PFSK-1 (cell line): ENCODE data around the gene FAM110A.

Source experiments
- FOXP2 ChIP-seq: optimal IDR thresholded peaks from 2 replicates; pipeline ENCODE3; 2011; ENCODE audit warnings: borderline replicate concordance, control low read depth, inconsistent platforms; ENCODE audit not compliant: insufficient read depth; ENCODE audit errors: extremely low read length, extremely low read depth
- POLR2AphosphoS5 ChIP-seq: IDR thresholded peaks from 2 replicates; pipeline ENCODE4 v1.6.1; 2012; ENCODE audit warnings: low read depth, mild to moderate bottlenecking, control low read depth, low read length, moderate library complexity
- SIN3A ChIP-seq: IDR thresholded peaks from 2 replicates; pipeline ENCODE4 v1.6.1; 2012; ENCODE audit warnings: mild to moderate bottlenecking, low read length, moderate library complexity, borderline replicate concordance; ENCODE audit not compliant: insufficient read depth
- TAF1 ChIP-seq: IDR thresholded peaks from 2 replicates; pipeline ENCODE4 v1.6.1; 2012; ENCODE audit warnings: low read length, control low read depth, borderline replicate concordance; ENCODE audit not compliant: insufficient read depth
- TF ChIP-seq, protein P1 (sequence below), 2 experiments: IDR thresholded peaks; 2 replicates each; pipeline versions ENCODE4 v1.6.1 to v1.8.0; 2011 to 2012; ENCODE audit warnings: low read depth in 2 of 2, low read length in 2 of 2, control low read depth in 1 of 2, inconsistent platforms in 1 of 2, mild to moderate bottlenecking in 1 of 2, moderate library complexity in 1 of 2; ENCODE audit not compliant: insufficient read depth in 1 of 2

DNA sequence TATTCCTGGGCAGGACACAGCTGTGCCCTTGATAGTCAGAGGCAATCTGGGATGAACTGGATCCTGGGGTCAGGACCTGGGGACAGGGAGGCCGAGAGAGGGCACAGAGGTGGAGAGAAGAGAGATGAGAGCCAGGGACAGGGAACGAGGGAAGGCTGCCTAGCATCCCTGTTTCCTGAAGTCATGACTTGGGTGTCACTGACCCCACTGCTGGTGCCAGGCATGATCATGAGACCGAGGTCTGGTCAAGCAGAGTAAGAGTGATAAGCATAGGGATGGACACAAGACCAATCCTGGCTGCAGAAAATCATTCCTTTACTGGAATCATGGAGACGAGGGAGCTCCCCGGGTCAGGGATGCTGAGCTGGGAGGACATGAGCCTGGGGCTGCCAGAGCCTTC, 36.1 kb downstream of the FAM110A start:
- TF ChIP-seq POLR2AphosphoS5, result no peak
- TF ChIP-seq, protein P1, sequence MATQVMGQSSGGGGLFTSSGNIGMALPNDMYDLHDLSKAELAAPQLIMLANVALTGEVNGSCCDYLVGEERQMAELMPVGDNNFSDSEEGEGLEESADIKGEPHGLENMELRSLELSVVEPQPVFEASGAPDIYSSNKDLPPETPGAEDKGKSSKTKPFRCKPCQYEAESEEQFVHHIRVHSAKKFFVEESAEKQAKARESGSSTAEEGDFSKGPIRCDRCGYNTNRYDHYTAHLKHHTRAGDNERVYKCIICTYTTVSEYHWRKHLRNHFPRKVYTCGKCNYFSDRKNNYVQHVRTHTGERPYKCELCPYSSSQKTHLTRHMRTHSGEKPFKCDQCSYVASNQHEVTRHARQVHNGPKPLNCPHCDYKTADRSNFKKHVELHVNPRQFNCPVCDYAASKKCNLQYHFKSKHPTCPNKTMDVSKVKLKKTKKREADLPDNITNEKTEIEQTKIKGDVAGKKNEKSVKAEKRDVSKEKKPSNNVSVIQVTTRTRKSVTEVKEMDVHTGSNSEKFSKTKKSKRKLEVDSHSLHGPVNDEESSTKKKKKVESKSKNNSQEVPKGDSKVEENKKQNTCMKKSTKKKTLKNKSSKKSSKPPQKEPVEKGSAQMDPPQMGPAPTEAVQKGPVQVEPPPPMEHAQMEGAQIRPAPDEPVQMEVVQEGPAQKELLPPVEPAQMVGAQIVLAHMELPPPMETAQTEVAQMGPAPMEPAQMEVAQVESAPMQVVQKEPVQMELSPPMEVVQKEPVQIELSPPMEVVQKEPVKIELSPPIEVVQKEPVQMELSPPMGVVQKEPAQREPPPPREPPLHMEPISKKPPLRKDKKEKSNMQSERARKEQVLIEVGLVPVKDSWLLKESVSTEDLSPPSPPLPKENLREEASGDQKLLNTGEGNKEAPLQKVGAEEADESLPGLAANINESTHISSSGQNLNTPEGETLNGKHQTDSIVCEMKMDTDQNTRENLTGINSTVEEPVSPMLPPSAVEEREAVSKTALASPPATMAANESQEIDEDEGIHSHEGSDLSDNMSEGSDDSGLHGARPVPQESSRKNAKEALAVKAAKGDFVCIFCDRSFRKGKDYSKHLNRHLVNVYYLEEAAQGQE (IDR thresholded peaks at IDR 0.05; ENCODE audit: insufficient read depth in 1 of 2, low read depth in 2 of 2, low read length in 2 of 2), result no peak
- TF ChIP-seq SIN3A, result no peak
- TF ChIP-seq TAF1, result no peak
- no peak for TF ChIP-seq FOXP2
